Femur (tissue), 1 donor: ENCODE measurements around the gene ST6GALNAC1.

ENCODE experiments used
- DNase-seq: peaks from one replicate; pipeline ENCODE4 v3.0.0-alpha.2; 2017

The ST6GALNAC1 gene, protein sequence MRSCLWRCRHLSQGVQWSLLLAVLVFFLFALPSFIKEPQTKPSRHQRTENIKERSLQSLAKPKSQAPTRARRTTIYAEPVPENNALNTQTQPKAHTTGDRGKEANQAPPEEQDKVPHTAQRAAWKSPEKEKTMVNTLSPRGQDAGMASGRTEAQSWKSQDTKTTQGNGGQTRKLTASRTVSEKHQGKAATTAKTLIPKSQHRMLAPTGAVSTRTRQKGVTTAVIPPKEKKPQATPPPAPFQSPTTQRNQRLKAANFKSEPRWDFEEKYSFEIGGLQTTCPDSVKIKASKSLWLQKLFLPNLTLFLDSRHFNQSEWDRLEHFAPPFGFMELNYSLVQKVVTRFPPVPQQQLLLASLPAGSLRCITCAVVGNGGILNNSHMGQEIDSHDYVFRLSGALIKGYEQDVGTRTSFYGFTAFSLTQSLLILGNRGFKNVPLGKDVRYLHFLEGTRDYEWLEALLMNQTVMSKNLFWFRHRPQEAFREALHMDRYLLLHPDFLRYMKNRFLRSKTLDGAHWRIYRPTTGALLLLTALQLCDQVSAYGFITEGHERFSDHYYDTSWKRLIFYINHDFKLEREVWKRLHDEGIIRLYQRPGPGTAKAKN

DNA sequence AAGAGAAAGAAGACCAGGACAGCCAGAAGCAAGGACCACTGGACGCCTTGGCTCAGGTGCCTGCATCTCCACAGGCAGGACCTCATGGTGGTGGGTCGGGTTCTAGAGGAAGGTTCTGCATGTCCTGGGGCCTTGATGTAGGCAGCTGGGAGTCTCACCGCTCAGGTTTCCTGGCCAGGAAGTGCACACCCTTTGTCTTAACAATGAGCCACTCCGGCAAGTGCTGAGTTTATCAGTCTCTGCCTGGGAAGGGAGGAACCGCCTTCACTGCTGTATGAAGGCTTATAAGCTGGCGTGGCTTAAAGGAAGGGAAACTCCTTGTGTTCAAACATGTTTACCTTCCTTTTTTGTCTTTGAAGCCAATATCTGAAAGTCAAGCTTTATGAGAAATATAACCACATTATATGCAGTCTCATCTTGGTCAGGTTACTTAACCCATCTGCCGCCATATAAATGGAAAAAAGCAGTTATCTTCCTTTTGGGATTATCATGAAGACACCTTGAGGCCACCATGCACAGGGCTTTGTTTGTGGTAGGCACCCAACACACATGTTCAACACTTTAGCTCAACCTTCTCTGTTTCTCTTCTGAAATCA is at the start of gene ST6GALNAC1:
Gene ST6GALNAC1 (minus strand): TSS at position 205 of the 596 bp plus-strand sequence. CDS start 119 bp downstream, at position 86.
- no peak for DNase-seq

DNA sequence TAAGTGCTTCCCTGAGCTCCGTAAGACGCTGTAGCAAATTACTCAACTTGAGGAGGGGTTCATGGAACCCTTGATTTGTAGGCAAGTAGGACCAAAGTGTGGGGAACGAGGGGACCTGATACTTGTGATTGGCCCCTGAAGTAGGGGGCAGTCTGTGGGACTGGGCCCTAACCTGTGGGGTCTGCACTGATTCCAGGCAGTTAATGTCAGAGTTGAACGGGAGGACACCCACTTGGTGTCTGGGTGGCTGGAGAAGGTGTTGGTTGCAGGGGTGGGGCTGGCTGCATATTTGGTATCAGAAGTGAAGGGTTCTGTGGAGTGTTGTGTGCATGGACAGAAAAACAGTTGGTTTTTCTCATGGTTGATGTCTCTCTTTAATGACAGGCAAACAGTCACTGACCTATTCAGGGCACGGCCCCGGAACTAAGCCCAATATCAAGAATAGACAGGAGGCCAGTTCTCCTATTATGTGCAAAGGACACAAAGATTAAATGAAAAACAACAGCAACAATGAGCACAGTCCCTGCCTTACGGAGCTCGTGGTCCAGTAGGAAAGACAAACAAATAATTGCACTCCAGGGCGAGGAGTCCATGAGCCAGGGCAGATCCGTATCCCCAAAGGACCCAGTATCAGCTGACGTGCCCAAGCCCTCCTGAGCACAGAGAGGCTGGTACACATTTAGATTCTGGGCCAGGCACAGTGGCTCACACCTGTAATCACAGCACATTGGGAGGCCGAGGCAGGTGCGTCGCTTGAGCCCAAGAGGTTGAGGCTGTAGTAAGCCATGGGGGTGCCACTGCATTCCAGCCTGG is 48.0 kb upstream of the ST6GALNAC1 start:
- no peak for DNase-seq

DNA sequence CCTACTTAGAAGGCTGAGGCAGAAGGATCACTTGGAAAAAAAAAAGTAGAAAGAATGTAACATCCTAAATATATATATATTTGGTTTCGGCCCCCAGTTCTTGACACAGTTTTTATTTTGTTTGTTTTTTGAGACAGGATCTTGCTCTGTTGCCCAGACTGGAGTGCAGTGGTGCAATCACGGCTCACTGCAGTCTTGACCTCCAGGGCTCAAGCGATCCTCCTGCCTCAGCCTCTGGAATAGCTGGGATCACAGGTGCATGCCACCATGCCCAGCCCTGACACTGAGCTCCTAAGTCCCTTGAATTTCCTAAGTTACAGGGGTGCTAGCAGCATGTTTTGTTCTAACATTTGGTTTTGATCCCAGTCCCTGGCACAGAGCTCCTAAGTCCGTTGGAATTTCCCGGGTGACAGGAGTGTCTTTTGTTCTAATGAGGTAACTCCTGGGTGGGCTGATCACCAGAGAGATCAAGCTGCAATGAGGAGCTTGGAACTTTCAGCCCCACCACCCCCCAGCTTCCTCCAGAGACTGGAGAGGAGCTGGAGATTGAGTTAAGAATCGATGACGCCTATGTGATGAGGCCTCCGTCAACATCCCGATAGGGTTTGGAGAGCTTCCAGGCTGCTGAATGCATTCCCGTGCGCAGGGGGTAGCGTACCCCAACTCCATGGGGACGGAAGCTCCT is 47.2 kb upstream of the ST6GALNAC1 start:
- no peak for DNase-seq

DNA sequence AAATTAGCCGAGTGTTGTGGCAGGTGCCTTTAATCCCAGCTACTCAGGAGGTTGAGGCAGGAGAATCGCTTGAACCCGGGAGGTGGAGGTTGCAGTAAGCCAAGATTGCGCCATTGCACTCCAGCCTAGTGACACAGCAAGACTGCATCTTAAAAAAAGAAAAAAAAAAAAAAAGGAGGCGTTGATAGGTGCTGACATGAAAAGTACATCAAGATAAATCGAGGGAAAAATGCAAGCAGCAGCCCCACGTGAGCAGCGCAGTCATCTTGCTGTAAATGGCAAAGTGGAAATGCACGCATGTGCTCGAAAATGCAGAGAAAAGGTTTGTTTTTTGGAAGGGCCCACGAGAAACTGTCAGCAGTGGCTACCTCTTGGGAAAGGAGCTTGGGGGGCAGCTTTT is 46.3 kb upstream of the ST6GALNAC1 start:
- no peak for DNase-seq

DNA sequence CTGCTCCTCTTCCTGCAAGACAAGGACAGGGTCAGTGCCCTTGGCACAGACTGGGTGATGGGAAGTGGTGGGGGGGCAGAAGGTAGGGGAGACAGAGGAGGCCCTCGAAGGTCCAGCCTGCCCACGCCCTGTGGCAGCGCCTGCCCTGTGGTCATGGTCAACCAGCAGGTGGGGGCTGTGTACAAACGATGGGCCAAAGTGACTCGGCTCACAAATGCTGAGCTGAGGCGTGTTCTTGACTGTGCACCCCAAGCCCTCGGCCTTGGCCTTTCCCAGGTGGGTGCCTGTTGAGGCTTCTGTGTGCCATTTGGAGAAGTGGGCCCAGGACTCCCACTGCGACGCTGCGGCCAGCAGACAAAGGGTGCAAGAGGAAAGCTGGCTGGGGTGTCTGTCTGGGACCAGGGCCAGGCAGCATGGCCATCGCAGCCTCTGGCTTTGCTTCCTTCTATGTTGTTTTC is 44.6 kb upstream of the ST6GALNAC1 start:
- DNase-seq: no peak

DNA sequence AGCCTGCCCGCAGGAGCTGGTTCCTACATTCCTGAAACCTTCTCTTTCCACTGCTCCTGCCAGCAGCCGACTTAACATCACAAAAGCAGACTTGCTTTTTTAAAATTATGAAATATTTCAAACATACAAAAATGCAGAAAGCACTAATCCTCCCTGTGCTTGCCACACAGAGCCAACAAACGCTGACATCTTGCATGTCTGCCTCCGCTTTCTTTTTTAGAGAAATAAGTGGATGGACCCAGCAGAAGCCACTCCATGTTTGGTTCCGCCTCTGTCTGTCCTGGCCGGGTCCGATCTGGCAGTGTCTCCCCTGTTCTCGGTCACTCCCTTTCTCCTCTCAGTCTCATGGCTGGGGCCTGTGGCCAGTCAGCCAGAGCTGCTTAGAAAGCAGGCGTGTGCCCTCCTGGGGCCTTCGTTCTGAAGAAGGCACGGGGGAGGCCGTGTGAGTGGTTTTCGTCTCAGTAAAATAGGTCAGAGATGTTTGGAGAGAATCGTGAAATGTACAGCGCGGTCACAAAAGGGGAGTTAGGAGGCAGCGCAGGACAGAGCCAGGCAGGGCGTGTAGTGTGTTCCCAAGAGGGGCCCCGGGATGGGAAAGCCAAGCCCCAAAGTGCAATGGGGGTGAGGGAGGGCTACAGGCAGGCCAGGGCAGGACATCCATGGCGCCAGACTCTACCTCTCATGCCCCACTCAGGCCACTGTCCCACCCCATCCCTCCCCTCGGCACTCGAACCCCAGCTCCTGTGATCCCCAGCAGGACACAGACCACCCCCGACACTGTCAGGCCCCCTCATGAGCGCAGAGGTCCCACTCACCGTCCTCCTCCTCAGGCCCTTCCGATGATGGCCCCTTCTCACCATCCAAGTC is 44.0 kb upstream of the ST6GALNAC1 start:
- DNase-seq: peak; percentile 83

DNA sequence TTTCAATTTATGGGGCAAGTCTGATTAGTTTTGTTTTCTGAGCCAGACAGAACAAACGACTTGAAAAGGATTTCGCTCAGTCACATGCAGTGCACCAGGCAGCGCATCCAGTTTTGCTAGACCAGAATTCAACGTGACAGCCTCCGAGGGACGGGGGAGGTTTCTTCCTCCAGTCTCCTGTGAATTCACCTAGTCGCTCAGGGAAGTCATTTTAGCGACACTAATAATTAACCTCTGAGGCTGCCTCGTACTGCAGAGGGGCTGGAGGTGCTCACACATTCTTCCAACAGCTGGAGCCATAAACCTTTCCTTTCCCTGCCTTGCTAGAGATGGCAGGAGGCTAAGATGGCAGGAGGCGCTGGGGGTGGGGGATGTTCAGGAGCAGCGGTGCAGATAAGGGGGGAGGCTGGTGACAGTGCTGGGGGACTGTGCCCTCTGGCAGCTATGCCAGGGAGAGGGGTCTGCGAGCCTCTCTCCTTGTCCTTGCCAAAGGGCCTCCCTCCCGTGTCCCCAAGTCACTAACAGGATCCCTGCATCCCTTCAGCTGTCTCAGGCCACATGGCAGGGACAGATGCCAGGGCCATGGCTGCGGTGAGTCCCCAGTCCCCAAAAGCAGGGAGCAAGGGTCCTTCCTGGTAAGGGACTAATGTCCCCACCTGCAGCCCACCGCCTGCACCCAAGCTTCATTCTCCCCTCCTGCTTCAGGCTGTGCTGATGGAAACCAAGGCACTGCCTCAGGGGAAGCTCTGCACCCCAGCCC is 43.2 kb upstream of the ST6GALNAC1 start:
- DNase-seq: no peak

DNA sequence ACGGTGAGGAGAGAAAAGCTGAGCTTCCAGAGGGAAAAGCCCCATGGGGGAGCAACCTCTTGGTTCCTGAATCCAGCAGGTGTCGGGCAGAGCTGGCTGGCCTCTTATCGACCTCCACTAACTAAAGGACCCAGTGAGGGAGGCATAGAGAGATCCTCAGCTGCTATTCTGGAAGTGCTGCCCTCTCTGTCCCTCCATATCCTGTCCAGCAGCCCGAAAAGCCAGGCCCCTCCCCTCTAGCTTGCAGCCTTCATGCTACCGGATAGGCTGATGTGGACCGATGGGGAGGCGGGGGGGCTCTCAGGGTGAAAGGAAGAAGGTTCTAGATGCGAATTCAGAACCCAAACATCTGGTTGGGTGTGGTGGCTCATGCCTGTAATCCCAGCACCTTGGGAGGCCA is 42.3 kb upstream of the ST6GALNAC1 start:
- DNase-seq: peak; percentile 32

DNA sequence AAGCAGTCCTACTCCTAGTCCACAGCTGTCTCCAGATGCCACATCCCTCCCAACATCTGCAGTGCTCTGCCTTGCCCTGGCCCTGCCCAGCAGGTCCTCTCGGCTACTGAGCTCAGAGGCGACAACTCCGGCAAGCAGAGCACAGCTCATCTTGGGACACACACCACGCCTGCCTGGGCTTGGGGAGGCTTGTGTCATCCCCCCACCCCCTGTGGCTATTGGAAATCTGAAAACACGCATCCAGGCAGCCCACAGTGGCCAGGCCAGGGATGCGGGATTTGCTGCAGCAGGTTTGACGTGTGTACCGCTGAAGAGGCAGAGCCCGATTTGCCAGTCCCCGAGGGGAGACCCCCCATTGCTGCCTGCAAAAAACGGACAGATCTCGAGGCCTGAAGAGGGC is 41.8 kb upstream of the ST6GALNAC1 start:
- peak; percentile 25 for DNase-seq

DNA sequence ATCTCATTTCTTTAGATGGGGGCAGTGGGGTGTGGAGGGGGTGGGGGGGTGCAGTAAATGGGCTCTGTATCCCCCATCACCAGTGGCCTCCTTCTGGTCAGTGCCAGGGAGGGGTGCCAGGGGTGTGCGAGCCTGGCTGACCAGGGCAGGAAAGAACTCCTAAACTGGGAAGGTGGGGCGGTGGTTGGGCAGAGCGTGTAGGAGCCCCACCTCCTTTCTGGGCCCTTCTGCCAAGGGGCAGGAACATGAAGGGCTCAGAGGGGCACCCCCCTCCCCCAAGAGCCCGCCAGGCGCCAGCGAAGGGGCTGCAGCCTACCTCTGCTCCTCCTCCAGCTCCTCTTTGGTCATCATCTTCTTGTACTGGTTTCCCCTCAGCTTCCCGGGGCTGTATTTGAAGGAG is 41.2 kb upstream of the ST6GALNAC1 start:
- peak; percentile 31 for DNase-seq

DNA sequence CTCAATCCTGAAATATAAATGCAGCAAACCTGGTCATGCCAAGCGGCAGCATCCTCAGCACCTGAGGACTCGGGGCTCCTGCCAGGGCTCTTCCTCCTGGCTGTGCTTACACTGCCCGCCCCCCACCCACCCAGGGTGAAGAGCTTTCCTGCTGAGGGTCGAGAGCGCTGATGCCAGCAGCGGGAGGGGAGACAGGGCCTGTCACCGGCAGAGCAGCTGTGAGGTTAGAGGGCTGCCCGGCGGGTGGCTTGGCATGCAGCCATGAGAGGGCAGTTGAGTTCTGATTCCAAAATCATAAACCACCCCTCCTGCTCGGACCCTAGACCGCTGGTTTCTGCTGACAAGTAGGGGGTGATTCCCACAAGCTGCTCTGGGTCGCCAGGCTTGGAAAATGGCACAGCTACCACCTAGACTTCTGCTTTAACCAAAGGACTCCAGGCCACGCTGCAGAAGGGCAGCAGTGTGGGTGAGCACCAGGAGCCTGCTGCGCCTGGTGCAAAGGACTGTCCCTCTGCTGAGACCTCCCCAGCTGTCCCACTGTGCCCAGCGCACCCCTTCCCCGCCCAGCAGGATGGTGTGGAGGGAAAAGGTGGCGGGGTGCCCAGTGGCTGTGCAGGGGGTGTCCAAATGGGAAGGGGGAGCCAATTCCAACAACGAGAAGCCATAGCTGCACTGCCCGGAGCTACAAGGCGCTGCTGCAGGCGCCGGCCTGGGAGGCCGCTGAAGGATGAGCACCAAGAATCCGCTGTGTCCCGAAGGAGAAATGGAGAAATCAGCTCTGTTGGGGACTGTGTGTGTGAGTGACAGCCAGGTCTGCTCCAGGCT is 40.6 kb upstream of the ST6GALNAC1 start:
- DNase-seq: peak; percentile 30

DNA sequence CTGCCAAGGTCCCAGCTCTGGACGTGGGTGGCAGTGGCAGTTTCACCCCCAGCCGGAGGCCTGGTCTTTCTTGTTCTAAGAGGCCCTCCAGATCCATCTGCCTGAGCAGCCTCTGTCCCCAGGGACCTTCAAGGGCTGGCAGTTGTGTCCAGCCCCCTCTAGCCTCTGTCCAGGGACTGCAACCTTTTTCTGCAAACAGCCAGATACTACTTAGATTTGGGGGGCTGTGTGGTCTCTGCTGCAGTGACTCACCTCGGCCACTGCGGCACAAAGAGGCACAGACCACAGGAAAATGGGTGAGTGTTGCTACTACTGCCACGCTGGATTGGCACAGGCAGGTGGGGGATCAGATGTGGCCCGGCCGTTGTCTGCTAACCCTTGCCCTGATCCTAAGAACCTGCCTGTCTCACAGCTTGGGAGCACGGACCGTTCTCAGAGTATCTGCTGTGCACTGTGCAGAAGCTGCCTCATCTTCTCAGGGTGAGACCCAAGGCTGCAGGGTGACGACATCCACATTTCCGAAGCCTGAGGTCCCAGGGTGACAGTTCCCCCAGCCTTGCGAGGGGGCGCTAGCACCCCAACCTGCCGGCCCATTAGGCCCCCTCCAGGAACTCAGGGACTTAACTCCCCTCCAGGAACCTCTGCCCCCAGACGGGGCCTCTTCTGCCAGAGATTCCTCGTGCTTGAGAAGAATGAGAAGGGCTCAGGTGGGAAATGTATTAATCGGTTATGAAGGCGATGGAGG is 39.6 kb upstream of the ST6GALNAC1 start:
- no peak for DNase-seq

DNA sequence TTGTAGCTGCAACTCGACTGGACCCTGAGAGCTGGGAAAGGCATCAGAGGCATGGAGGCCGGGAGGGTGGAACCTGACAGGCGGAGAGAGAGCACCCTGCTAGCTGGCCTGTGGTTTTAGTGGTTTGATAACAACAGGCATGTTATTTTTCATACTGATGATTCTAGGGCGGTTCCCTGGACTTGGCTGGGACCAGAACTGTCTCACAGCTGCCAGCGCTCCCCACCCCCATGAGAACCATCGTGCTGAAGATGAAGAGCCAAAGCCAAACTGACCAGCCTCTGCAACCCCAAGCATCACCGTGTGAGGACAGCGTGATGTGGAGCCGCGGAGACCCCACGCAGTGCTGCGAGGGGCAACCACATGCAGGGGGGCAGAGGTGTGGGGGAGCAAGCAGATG is 38.7 kb upstream of the ST6GALNAC1 start:
- peak; percentile 60 for DNase-seq

DNA sequence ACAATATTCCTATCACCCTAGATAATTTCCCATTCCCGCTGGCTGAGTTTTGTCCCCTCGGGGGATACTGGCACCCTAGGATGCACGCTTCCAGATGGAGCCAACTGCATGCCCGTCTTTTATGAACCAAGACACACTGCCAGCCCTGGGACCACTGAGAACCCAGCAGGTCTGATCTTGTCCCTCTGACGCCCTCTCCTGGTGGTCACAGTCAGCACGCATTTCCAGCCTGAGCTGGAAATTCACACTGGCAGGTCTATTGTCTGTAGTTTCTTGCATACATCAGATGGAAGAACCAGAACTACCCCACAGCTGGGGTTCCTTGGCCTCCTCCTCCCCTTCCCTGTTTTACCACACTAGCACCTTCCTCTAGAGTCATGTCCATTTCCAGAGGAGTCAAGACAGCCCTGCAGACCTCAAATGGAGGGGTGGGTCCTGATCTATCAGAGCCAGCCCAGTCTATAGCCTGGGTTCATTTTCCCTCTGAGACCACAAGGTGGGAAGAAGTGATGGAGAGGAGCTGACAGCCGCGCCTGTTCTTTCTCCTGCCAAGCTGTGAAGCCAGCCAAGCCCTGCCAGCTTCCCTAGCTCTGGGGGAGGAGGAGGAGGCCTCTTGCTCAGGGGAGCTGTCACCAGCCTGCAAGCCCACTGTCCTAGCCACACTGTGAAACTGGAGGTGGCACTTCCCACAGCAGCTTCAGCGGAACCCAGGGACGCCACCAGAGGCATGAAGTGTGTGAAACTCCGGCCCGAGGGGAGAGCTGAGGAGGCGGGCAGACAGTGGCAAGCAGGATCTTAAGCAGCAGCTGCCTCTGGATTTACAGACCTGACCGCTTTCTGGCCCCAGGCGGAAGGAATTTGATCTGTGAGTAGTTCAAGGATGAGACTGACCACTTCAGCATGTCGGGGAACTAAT is 37.9 kb upstream of the ST6GALNAC1 start:
- DNase-seq: peak; percentile 85

DNA sequence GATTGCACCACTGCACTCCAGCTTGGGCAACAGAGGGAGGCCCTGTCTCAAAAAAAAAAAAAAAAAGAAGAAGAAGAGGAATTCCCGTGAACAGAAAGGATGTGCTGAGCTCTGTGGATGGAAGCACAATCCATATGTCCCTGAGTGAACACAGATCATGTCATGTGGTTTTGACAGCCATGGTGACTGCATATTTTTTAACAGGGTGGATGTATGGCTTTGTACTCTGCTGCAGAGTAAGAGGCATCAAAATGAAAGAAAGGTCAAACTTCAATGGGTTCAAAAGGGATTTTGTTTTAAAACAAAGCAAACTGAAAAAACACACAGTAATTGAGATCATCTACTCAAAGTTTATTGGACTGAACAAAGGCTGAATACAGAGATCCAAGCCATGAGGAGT is 35.7 kb upstream of the ST6GALNAC1 start:
- DNase-seq: no peak

DNA sequence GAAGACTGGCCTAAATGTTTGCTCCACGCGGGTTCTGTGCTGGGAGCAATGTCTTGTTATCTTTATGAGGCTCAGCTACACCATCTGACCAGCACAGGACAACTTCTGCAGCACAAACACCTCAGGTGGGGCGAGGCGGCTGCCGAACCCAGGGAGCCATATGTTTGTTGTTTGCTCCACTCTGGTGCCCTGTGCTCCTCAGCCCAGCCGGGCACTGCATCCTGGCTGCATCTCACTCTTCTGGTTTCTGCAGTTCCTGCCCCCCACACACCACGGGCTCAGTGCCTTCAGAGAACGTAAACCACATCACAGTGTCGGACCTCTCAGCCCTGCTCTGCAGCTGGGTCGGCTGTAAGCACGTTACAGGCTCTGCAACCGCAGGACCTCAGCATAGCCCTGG is 34.8 kb upstream of the ST6GALNAC1 start:
- no peak for DNase-seq

DNA sequence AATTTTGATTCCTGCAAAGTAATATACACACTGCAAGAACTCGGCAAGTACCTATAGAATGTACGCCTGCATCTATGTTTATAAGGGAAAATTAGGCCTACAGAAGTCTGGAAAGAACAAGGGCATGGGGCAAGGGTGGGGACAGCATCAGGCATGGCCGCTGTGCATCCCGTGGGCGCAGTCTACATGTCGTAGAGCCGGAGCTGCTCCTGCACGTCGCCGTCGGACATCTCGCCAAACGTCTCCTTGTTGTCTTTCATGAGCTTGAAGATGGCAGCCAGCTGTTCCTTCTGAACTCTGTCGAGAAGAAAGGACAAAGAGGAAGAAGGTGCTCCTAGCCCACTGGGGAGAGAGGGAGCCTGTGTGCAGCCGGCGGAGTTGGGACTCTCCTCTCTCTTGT is 33.8 kb upstream of the ST6GALNAC1 start:
- DNase-seq: no peak

DNA sequence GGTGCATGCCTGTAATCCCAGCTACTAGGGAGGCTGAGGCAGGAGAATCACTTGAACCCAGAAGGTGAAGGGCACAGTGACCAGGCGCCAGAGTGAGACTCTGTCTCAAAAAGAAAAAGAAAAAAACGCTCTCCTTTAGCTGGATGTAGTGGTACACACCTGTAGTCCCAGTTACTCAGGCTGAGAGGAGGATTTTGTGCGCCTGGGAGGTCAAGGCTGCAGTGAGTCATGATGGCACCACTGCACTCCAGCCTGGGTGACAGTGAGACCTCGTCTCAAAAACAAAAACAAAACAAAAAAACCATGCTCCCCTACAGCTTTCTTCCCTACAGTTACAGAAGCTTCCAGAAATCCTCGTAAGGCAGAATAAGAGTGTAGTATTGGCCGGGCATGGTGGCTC is 33.1 kb upstream of the ST6GALNAC1 start:
- DNase-seq: no peak
